B cell (primary cell): ENCODE data around the gene TRAF4. TPM values are rescaled to one million over a fixed set of nuclear protein-coding genes. Genes with fewer than 3 reads are reported as not detected.

Experiments used
- ATAC-seq: fragments of 200-7000 bp; cut with Tn5 transposase; one replicate; pipeline ENCODE4 v1.10.0; 2021; ENCODE audit warnings: low read depth, mild to moderate bottlenecking, moderate number of reproducible peaks, moderate library complexity
- CTCF ChIA-PET: fragments of 350-600 bp; sonication (Branson Sonifier 250); formaldehyde crosslinking; loops from one replicate; lab custom pipeline; 2021; ENCODE audit warnings: antibody characterized with exemption, inconsistent platforms; lab: Charles Lee
- POLR2A ChIA-PET: fragments of 350-600 bp; sonication (Branson Sonifier 250); formaldehyde crosslinking; loops from one replicate; lab custom pipeline; 2021; ENCODE audit warnings: antibody characterized with exemption; lab: Charles Lee
- DNase-seq: peaks from one replicate; pipeline ENCODE4 v3.0.0; 2013
- H2AFZ ChIP-seq: 2 replicates; pipeline ENCODE4 v1.6.1; 2012; ENCODE audit warnings: mild to moderate bottlenecking, low read depth, low read length; ENCODE audit not compliant: insufficient read depth, poor library complexity, severe bottlenecking
- H3K27ac ChIP-seq, 2 donors: 1 replicate in 1 of 2; 2 replicates in 1 of 2; pipeline ENCODE4 v1.5.1; 2012 to 2013; ENCODE audit warnings: low read length in 2 of 2, mild to moderate bottlenecking in 2 of 2, moderate library complexity in 1 of 2
- H3K27me3 ChIP-seq, 4 experiments: fragments of 200-600 bp in 1 of 4; sonication (generic) in 1 of 4; replicated peaks in 1 of 4; 1 replicate in 2 of 4; 2 replicates in 2 of 4; pipeline versions ENCODE4 v1.6.1 to v1.7.0; 2013 to 2016; ENCODE audit warnings: low read length in 3 of 4, mild to moderate bottlenecking in 2 of 4, mixed read lengths in 1 of 4, moderate library complexity in 1 of 4; ENCODE audit not compliant: insufficient read depth in 4 of 4, control insufficient read depth in 3 of 4; ENCODE audit errors: control extremely low read depth in 1 of 4
- H3K36me3 ChIP-seq, 2 experiments: replicated peaks in 1 of 2; 1 replicate in 1 of 2; 2 replicates in 1 of 2; pipeline versions ENCODE4 v1.6.1 to v1.7.1; 2013; ENCODE audit warnings: low read length in 1 of 2; ENCODE audit not compliant: insufficient read depth in 2 of 2, control insufficient read depth in 1 of 2; ENCODE audit errors: control extremely low read depth in 1 of 2, extremely low read depth in 1 of 2
- H3K4me1 ChIP-seq, 2 donors: fragments of 200-600 bp in 1 of 2; sonication (generic) in 1 of 2; 1 replicate in 1 of 2; 2 replicates in 1 of 2; pipeline versions ENCODE4 v1.5.1 to v1.6.1; 2013 to 2017; ENCODE audit warnings: low read length in 2 of 2; ENCODE audit not compliant: control insufficient read depth in 2 of 2, insufficient read depth in 2 of 2
- H3K4me2 ChIP-seq: replicated peaks from 2 replicates; pipeline ENCODE3; 2012; ENCODE audit warnings: mild to moderate bottlenecking, low read depth, low read length; ENCODE audit not compliant: poor library complexity, severe bottlenecking
- H3K4me3 ChIP-seq, 5 experiments: fragments of 200-600 bp in 1 of 5; sonication (generic) in 1 of 5; 1 replicate in 3 of 5; 2 replicates in 2 of 5; pipeline versions ENCODE4 v1.5.1 to v1.7.0; 2011 to 2016; ENCODE audit warnings: low read length in 4 of 5, mild to moderate bottlenecking in 4 of 5, low read depth in 2 of 5, control low read depth in 1 of 5, moderate library complexity in 1 of 5; ENCODE audit not compliant: insufficient read depth in 1 of 5; ENCODE audit errors: control extremely low read depth in 1 of 5, extremely low read depth in 1 of 5
- H3K79me2 ChIP-seq: fragments of 200-600 bp; sonication (generic); one replicate; pipeline ENCODE4 v1.6.0; 2016; ENCODE audit warnings: low read length; ENCODE audit not compliant: control insufficient read depth, insufficient read depth
- H3K9ac ChIP-seq: fragments of 200-600 bp; sonication (generic); 2 replicates; pipeline ENCODE4 v1.6.1; 2017; ENCODE audit warnings: mild to moderate bottlenecking, low read length, moderate library complexity
- H3K9me3 ChIP-seq, 3 donors: one replicate each; pipeline versions ENCODE4 v1.6.1 to v1.7.1; 2013; ENCODE audit warnings: low read length in 2 of 3; ENCODE audit not compliant: control insufficient read depth in 2 of 3, insufficient read depth in 1 of 3; ENCODE audit errors: control extremely low read depth in 1 of 3
- H4K20me1 ChIP-seq: 2 replicates; pipeline ENCODE4 v1.6.0; 2012; ENCODE audit warnings: mild to moderate bottlenecking, low read length; ENCODE audit not compliant: insufficient read depth, control insufficient read depth, poor library complexity, severe bottlenecking
- H3K27ac Mint-ChIP-seq: one replicate; pipeline ENCODE4 v1.8.0; 2021; ENCODE audit warnings: mixed read lengths
- H3K27me3 Mint-ChIP-seq: one replicate; pipeline ENCODE4 v1.8.0; 2021; ENCODE audit warnings: mixed read lengths
- H3K4me1 Mint-ChIP-seq: one replicate; pipeline ENCODE4 v1.8.0; 2021; ENCODE audit warnings: mixed read lengths
- H3K4me3 Mint-ChIP-seq: one replicate; pipeline ENCODE4 v1.8.0; 2021; ENCODE audit warnings: mixed read lengths
- H3K9me3 Mint-ChIP-seq: one replicate; pipeline ENCODE4 v1.8.0; 2022; ENCODE audit warnings: mixed read lengths; ENCODE audit not compliant: insufficient read depth
- EZH2 ChIP-seq: IDR thresholded peaks from 2 replicates; pipeline ENCODE4 v1.6.1; 2012; ENCODE audit warnings: borderline replicate concordance, low read depth, mild to moderate bottlenecking, moderate library complexity, low read length; ENCODE audit not compliant: insufficient read depth, poor library complexity, severe bottlenecking
- whole genome bisulfite sequencing: methylation state at CpG from one replicate; pipeline ENCODE4 v1.1.5; 2013; ENCODE audit warnings: missing lambda C conversion rate; ENCODE audit not compliant: insufficient coverage; 5-methylcytosine and 5-hydroxymethylcytosine counted together
- intact Hi-C: fragments of 100-400 bp; cut with micrococcal nuclease; formaldehyde crosslinking; loops from one replicate; pipeline ENCODE4 v1.10.0; 2022
- polyA plus RNA-seq: library from polyadenylated mRNA; depleted of rRNA; stranded (reverse); fragments of >200 nt; gene quantifications from 2 replicates; pipeline ENCODE4 v1.2.3, GENCODE V29; 2012
- total RNA-seq, 2 donors: library from RNA; stranded (reverse); fragments of 120-200 nt in 1 of 2; gene quantifications; 1 replicate in 1 of 2; 2 replicates in 1 of 2; pipeline versions ENCODE4 v1.2.3 to v1.2.4, GENCODE V29; 2013 to 2022
- TF ChIP-seq, protein P1 (sequence below): fragments of 200-600 bp; IDR thresholded peaks from one replicate; pipeline ENCODE4 v1.8.0; 2022; ENCODE audit warnings: antibody characterized with exemption, mild to moderate bottlenecking

TRAF4 gene
- total and polyA plus RNA-seq, 2 donors (not counting 1 experiment from before 2014, with no cell fraction given), result 226 to 683 TPM

DNA sequence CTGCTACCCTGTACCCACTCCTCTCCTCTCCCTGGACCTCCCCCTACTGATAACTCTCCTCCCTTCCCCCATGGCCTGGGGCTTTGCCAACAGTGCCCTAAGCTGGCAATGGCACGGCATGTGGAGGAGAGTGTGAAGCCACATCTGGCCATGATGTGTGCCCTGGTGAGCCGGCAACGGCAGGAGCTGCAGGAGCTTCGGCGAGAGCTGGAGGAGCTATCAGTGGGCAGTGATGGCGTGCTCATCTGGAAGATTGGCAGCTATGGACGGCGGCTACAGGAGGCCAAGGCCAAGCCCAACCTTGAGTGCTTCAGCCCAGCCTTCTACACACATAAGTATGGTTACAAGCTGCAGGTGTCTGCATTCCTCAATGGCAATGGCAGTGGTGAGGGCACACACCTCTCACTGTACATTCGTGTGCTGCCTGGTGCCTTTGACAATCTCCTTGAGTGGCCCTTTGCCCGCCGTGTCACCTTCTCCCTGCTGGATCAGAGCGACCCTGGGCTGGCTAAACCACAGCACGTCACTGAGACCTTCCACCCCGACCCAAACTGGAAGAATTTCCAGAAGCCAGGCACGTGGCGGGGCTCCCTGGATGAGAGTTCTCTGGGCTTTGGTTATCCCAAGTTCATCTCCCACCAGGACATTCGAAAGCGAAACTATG is 5.2 kb downstream of the TRAF4 start:
- peaks cover 0 to 63% of the 10 kb centered on the region in 2 experiments for H3K36me3 ChIP-seq
- ChIA-PET CTCF (interaction anchor here (0.8 to 18.9 kb wide), 10 partner anchors 10 to 178 kb away, joined by 3 to 1020 read pairs (median 12); partner anchors contain the start of genes DHRS13, NEK8, RPL23A and TLCD1), POLR2A (interaction anchor here (1.0 to 16.2 kb wide), 6 partner anchors 8 to 148 kb away, joined by 3 to 511 read pairs (median 6); partner anchors contain the start of genes FLOT2, NEK8, PROCA1 and RPL23A)
- TF ChIP-seq, protein P1, sequence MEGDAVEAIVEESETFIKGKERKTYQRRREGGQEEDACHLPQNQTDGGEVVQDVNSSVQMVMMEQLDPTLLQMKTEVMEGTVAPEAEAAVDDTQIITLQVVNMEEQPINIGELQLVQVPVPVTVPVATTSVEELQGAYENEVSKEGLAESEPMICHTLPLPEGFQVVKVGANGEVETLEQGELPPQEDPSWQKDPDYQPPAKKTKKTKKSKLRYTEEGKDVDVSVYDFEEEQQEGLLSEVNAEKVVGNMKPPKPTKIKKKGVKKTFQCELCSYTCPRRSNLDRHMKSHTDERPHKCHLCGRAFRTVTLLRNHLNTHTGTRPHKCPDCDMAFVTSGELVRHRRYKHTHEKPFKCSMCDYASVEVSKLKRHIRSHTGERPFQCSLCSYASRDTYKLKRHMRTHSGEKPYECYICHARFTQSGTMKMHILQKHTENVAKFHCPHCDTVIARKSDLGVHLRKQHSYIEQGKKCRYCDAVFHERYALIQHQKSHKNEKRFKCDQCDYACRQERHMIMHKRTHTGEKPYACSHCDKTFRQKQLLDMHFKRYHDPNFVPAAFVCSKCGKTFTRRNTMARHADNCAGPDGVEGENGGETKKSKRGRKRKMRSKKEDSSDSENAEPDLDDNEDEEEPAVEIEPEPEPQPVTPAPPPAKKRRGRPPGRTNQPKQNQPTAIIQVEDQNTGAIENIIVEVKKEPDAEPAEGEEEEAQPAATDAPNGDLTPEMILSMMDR, result no peak
- no peak for TF ChIP-seq EZH2
- 97% methylated on average over 15 of the region's 18 CpGs for WGBS
- no peak overlapping the region for H3K4me2 ChIP-seq
- peaks cover 62% of the 10 kb centered on the region for H3K79me2 ChIP-seq
- DNase-seq (peak; percentile 36), ATAC-seq (no peak)
- H3K4me1 Mint-ChIP-seq, result peaks cover 45% of the 10 kb centered on the region
- intact Hi-C loops, result no loop called here
- H3K4me3 ChIP-seq, result no peak overlapping the region
- H3K27me3 Mint-ChIP-seq, result no peaks in the 10 kb centered on the region
- H3K9ac ChIP-seq, result no peak overlapping the region
- H3K4me3 Mint-ChIP-seq, result peak overlapping the region; percentile 39
- no peaks in the 10 kb centered on the region for H3K9me3 Mint-ChIP-seq
- no peaks in the 10 kb centered on the region for H3K27me3 ChIP-seq
- H2AFZ ChIP-seq, result no peak overlapping the region
- H3K9me3 ChIP-seq, result no peaks in the 10 kb centered on the region
- H3K4me1 ChIP-seq, result peaks cover 36 to 40% of the 10 kb centered on the region in 2 donors
- H3K27ac ChIP-seq, result peak overlapping the region in 1 of 2 donors; percentile 15
- peak overlapping the region; percentile 82 for H3K27ac Mint-ChIP-seq
- peaks cover 84% of the 10 kb centered on the region for H4K20me1 ChIP-seq
